ENCODE results near the gene GRM2. TPM values are rescaled to one million over a fixed set of nuclear protein-coding genes. Genes with fewer than 3 reads are reported as not detected.

Gene GRM2
- total RNA-seq, 2 donors from 2014 or later, result 0.90 to 1.0 TPM

- H3K4me1 Mint-ChIP-seq (ENCODE audit: low read depth in 2 of 2), result peaks cover 70 to 74% of the 10 kb centered on the region in 2 donors
- no peak for DNase-seq (ENCODE audit: low spot score)
- H3K4me3 Mint-ChIP-seq, result peak overlapping the region; percentile 76
- H3K36me3 Mint-ChIP-seq, result no peaks in the 10 kb centered on the region
- H3K9me3 Mint-ChIP-seq, result no peaks in the 10 kb centered on the region
- no peak for ATAC-seq
- peak overlapping the region; percentile 96 to 98 for H3K27ac Mint-ChIP-seq
- H3K27me3 Mint-ChIP-seq, result no peaks in the 10 kb centered on the region
Observed at GRCh38 chr3:51686056-51686455, 20.8 kb upstream of the GRM2 start.

GRCh38 chr3:51686512-51687215, 20.2 kb upstream of the GRM2 start:
- Mint-ChIP-seq H3K9me3 (no peaks in the 10 kb centered on the region), H3K36me3 (no peaks in the 10 kb centered on the region)

GRCh38 chr3:51687431-51688205, 19.2 kb upstream of the GRM2 start:
- ATAC-seq, result no peak
- peak overlapping the region; percentile 76 for H3K4me3 Mint-ChIP-seq
- no peak for DNase-seq (ENCODE audit: low spot score)
- peak overlapping the region; percentile 96 to 98 for H3K27ac Mint-ChIP-seq
- no peaks in the 10 kb centered on the region for H3K36me3 Mint-ChIP-seq
- no peaks in the 10 kb centered on the region for H3K9me3 Mint-ChIP-seq
- H3K27me3 Mint-ChIP-seq, result no peaks in the 10 kb centered on the region
- H3K4me1 Mint-ChIP-seq (ENCODE audit: low read depth in 2 of 2), result peaks cover 55 to 59% of the 10 kb centered on the region in 2 donors

More at GRCh38 chr3:51686512-51687215, 20.2 kb upstream of the GRM2 start:
- peak overlapping the region; percentile 96 to 98 for H3K27ac Mint-ChIP-seq
- ATAC-seq (peak; percentile 94), DNase-seq (ENCODE audit: low spot score) (peak; percentile 94)
- H3K4me3 Mint-ChIP-seq, result peak overlapping the region; percentile 76
- no peaks in the 10 kb centered on the region for H3K27me3 Mint-ChIP-seq
- H3K4me1 Mint-ChIP-seq (ENCODE audit: low read depth in 2 of 2), result peaks cover 64 to 68% of the 10 kb centered on the region in 2 donors

- H3K27ac Mint-ChIP-seq, result peak overlapping the region; percentile 96 to 98
- DNase-seq (ENCODE audit: low spot score) (no peak), ATAC-seq (no peak)
- H3K36me3 Mint-ChIP-seq, result no peaks in the 10 kb centered on the region
- H3K9me3 Mint-ChIP-seq, result no peaks in the 10 kb centered on the region
- peaks cover 49 to 53% of the 10 kb centered on the region in 2 donors for H3K4me1 Mint-ChIP-seq (ENCODE audit: low read depth in 2 of 2)
- H3K27me3 Mint-ChIP-seq, result no peaks in the 10 kb centered on the region
- no peak overlapping the region for H3K4me3 Mint-ChIP-seq
Observed at GRCh38 chr3:51688206-51688600, 18.7 kb upstream of the GRM2 start.

- Mint-ChIP-seq H3K36me3 (no peaks in the 10 kb centered on the region), H3K4me3 (no peak overlapping the region), H3K27ac (peak overlapping the region in 1 of 2 donors; percentile 98), H3K27me3 (no peaks in the 10 kb centered on the region), H3K4me1 (ENCODE audit: low read depth in 2 of 2) (peaks cover 26 to 37% of the 10 kb centered on the region in 2 donors), H3K9me3 (no peaks in the 10 kb centered on the region)
- DNase-seq (ENCODE audit: low spot score) (no peak), ATAC-seq (no peak)
Observed at GRCh38 chr3:51691021-51691420, 15.8 kb upstream of the GRM2 start.

- H3K27me3 Mint-ChIP-seq, result no peaks in the 10 kb centered on the region
- no peaks in the 10 kb centered on the region for H3K36me3 Mint-ChIP-seq
- no peak overlapping the region for H3K4me3 Mint-ChIP-seq
- no peak for ATAC-seq
- peak overlapping the region; percentile 50 to 73 for H3K27ac Mint-ChIP-seq
- no peak for DNase-seq (ENCODE audit: low spot score)
- H3K4me1 Mint-ChIP-seq (ENCODE audit: low read depth in 2 of 2), result peaks cover 17 to 27% of the 10 kb centered on the region in 2 donors
- H3K9me3 Mint-ChIP-seq, result no peaks in the 10 kb centered on the region
Observed at GRCh38 chr3:51691949-51692348, 14.9 kb upstream of the GRM2 start.

GRCh38 chr3:51692980-51693395, 13.9 kb upstream of the GRM2 start:
- H3K27me3 Mint-ChIP-seq, result no peaks in the 10 kb centered on the region
- peak in 1 of 2 donors; percentile 21 for ATAC-seq

GRCh38 chr3:51696954-51697353, 9.9 kb upstream of the GRM2 start:
- no peak for ATAC-seq
- H3K36me3 Mint-ChIP-seq, result no peaks in the 10 kb centered on the region
- no peaks in the 10 kb centered on the region for H3K27me3 Mint-ChIP-seq
- H3K9me3 Mint-ChIP-seq, result no peaks in the 10 kb centered on the region
- H3K27ac Mint-ChIP-seq, result no peak overlapping the region
- no peak overlapping the region for H3K4me3 Mint-ChIP-seq
- peaks cover 0 to 13% of the 10 kb centered on the region in 2 donors for H3K4me1 Mint-ChIP-seq (ENCODE audit: low read depth in 2 of 2)
- no peak for DNase-seq (ENCODE audit: low spot score)

More at GRCh38 chr3:51692980-51693395, 13.9 kb upstream of the GRM2 start:
- Mint-ChIP-seq H3K27ac (peak overlapping the region in 1 of 2 donors; percentile 73), H3K4me3 (no peak overlapping the region), H3K9me3 (no peaks in the 10 kb centered on the region), H3K36me3 (no peaks in the 10 kb centered on the region), H3K4me1 (ENCODE audit: low read depth in 2 of 2) (peaks cover 7 to 17% of the 10 kb centered on the region in 2 donors)
- no peak for DNase-seq (ENCODE audit: low spot score)

GRCh38 chr3:51698209-51698608, 8.7 kb upstream of the GRM2 start:
- Mint-ChIP-seq H3K36me3 (no peaks in the 10 kb centered on the region), H3K27ac (peak overlapping the region in 1 of 2 donors; percentile 30)

GRCh38 chr3:51700403-51700802, 6.5 kb upstream of the GRM2 start:
- DNase-seq (ENCODE audit: low spot score), result no peak
- Mint-ChIP-seq H3K4me3 (no peak overlapping the region), H3K27me3 (no peaks in the 10 kb centered on the region), H3K36me3 (no peaks in the 10 kb centered on the region), H3K9me3 (no peaks in the 10 kb centered on the region), H3K4me1 (ENCODE audit: low read depth in 2 of 2) (peaks cover 0 to 12% of the 10 kb centered on the region in 2 donors), H3K27ac (no peak overlapping the region)
- ATAC-seq, result no peak

More at GRCh38 chr3:51698209-51698608, 8.7 kb upstream of the GRM2 start:
- ATAC-seq, result no peak
- peaks cover 0 to 13% of the 10 kb centered on the region in 2 donors for H3K4me1 Mint-ChIP-seq (ENCODE audit: low read depth in 2 of 2)
- DNase-seq (ENCODE audit: low spot score), result no peak
- no peaks in the 10 kb centered on the region for H3K27me3 Mint-ChIP-seq
- H3K9me3 Mint-ChIP-seq, result no peaks in the 10 kb centered on the region
- H3K4me3 Mint-ChIP-seq, result no peak overlapping the region

GRCh38 chr3:51702156-51702555, 4.7 kb upstream of the GRM2 start:
- ATAC-seq (no peak), DNase-seq (ENCODE audit: low spot score) (no peak)
- no peak overlapping the region for H3K4me3 Mint-ChIP-seq
- H3K9me3 Mint-ChIP-seq, result no peaks in the 10 kb centered on the region
- no peak overlapping the region for H3K27ac Mint-ChIP-seq
- peaks cover 0 to 17% of the 10 kb centered on the region in 2 donors for H3K4me1 Mint-ChIP-seq (ENCODE audit: low read depth in 2 of 2)
- H3K27me3 Mint-ChIP-seq, result no peaks in the 10 kb centered on the region
- H3K36me3 Mint-ChIP-seq, result no peaks in the 10 kb centered on the region

GRCh38 chr3:51703068-51703760, 3.7 kb upstream of the GRM2 start:
- Mint-ChIP-seq H3K4me3 (no peak overlapping the region), H3K27me3 (no peaks in the 10 kb centered on the region), H3K4me1 (ENCODE audit: low read depth in 2 of 2) (peaks cover 0 to 22% of the 10 kb centered on the region in 2 donors), H3K9me3 (no peaks in the 10 kb centered on the region), H3K27ac (no peak overlapping the region), H3K36me3 (no peaks in the 10 kb centered on the region)
- ATAC-seq, result no peak
- DNase-seq (ENCODE audit: low spot score), result no peak

GRCh38 chr3:51703761-51704510, 2.9 kb upstream of the GRM2 start:
- Mint-ChIP-seq H3K27me3 (no peaks in the 10 kb centered on the region), H3K4me3 (no peak overlapping the region), H3K36me3 (no peaks in the 10 kb centered on the region), H3K9me3 (no peaks in the 10 kb centered on the region), H3K4me1 (ENCODE audit: low read depth in 2 of 2) (peaks cover 0 to 22% of the 10 kb centered on the region in 2 donors), H3K27ac (no peak overlapping the region)
- no peak for DNase-seq (ENCODE audit: low spot score)
- ATAC-seq, result no peak
